Neural cell (in vitro differentiated cells): ENCODE data around the gene TMCC2.

ENCODE experiments used
- EZH2 ChIP-seq: fragments of 200-600, 300-800 bp; shearing (Covaris generic), sonication (generic); IDR thresholded peaks from 2 replicates; pipeline ENCODE4 v1.6.1; 2014; ENCODE audit warnings: antibody characterized with exemption, low read length, borderline replicate concordance, mild to moderate bottlenecking; ENCODE audit not compliant: insufficient read depth, poor library complexity, severe bottlenecking
- POLR2AphosphoS5 ChIP-seq: IDR thresholded peaks from 2 replicates; pipeline ENCODE4 v1.6.1; 2012
- SMC3 ChIP-seq: fragments of 450-650 bp; conservative IDR thresholded peaks from 2 replicates; pipeline ENCODE4 v1.6.1; 2014; ENCODE audit warnings: antibody characterized with exemption, mild to moderate bottlenecking, moderate library complexity; ENCODE audit not compliant: poor library complexity
- TAF1 ChIP-seq: IDR thresholded peaks from 2 replicates; pipeline ENCODE4 v1.6.1; 2012; ENCODE audit warnings: low read depth
- TF ChIP-seq, protein P1 (sequence below): fragments of 450-650 bp; IDR thresholded peaks from 2 replicates; pipeline ENCODE4 v1.5.1; 2014; ENCODE audit warnings: antibody characterized with exemption, mild to moderate bottlenecking, moderate library complexity; ENCODE audit not compliant: poor library complexity, severe bottlenecking

DNA sequence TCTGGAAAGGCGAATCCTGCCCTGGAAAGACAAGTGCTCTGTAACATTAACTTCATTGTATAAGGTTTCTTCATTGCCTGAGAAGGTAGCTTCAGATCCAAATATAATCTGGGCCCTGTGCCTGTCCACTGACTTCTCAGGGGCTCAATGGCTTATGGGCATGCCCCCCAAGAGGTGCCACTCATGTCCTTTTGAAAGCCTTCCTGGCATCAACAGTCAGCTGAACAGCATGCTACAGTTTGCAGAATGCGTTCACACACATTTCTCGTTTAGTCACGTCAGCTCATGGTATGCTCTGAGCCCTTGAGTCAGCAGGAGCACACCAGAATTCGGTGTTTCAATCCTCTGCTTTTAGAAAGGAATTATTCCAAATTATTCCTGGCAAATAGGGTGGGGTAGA lies 23.8 kb downstream of the TMCC2 start:
- TF ChIP-seq, protein P1, sequence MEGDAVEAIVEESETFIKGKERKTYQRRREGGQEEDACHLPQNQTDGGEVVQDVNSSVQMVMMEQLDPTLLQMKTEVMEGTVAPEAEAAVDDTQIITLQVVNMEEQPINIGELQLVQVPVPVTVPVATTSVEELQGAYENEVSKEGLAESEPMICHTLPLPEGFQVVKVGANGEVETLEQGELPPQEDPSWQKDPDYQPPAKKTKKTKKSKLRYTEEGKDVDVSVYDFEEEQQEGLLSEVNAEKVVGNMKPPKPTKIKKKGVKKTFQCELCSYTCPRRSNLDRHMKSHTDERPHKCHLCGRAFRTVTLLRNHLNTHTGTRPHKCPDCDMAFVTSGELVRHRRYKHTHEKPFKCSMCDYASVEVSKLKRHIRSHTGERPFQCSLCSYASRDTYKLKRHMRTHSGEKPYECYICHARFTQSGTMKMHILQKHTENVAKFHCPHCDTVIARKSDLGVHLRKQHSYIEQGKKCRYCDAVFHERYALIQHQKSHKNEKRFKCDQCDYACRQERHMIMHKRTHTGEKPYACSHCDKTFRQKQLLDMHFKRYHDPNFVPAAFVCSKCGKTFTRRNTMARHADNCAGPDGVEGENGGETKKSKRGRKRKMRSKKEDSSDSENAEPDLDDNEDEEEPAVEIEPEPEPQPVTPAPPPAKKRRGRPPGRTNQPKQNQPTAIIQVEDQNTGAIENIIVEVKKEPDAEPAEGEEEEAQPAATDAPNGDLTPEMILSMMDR, result no peak
- TF ChIP-seq SMC3, result no peak
- TF ChIP-seq TAF1, result no peak
- TF ChIP-seq EZH2, result no peak
- no peak for TF ChIP-seq POLR2AphosphoS5
